ENCODE results near the gene RPS10.

RPS10 gene
- long read RNA-seq, transcript RPS10-209 (6 exons, 588 nt) = major isoform, 552 of 588 reads
- long read RNA-seq, partial matches to known transcripts = 27 of 588 reads
- long read RNA-seq, other reads (novel, unspliced or antisense) = 5 of 588 reads

DNA sequence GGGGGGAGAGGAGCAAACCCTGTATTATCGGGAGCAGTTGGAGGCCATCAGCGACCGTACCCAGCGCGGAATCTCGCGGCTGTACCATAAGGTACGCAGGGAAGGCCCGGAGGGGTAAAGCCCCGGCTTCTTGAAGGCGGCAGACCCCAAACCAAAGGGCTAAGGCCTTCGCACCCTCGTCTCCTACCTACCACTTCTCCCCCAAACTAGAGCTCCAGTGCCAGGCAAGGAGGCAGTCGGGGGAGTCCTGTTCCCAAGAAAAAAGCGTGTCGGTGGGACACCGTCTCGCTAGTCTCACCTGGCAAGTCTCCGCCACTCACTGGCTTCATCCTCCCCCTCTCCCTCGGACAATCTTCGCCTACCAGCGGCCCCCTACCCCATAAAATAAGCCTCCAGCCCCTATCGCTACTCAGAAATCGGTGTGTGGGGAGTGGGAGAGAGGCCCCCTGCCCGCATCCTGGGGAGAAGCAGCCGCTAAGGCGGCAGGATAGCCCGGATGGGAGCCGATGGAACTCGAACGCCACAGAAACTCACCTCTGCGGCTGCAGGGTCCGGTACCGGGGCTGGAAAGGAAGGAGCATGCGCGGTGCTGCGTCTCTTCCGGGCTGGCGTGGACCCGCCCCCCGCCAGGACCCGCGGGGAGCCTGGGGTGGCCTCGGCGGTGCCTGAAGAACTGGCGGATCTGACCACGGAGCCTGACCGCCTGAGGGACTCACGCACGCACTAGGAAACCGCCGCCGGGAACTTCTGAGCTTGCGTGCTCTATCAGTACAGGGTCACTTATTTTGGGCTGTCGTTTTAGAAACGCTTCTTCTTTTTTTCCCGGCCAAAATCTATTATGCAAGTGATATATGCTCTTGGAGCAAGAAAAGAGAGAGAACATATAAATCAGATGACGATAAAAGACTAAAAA is at the start of gene RPS10:
RPS10 (minus strand) TSS at position 572 of the 913 bp plus-strand sequence. CDS start 848 bp downstream, outside the sequence.
- DNase-seq (ENCODE audit: low read depth in 1 of 2, low spot score in 1 of 2) = peak; percentile 89 to 95
- 0 out of 2 replicates have a peak, but pooled peaks have one; percentile 9 for TF ChIP-seq SPI1 (IDR thresholded peaks at IDR 0.05; ENCODE audit: borderline replicate concordance, low read depth)
- TF ChIP-seq, protein P1, sequence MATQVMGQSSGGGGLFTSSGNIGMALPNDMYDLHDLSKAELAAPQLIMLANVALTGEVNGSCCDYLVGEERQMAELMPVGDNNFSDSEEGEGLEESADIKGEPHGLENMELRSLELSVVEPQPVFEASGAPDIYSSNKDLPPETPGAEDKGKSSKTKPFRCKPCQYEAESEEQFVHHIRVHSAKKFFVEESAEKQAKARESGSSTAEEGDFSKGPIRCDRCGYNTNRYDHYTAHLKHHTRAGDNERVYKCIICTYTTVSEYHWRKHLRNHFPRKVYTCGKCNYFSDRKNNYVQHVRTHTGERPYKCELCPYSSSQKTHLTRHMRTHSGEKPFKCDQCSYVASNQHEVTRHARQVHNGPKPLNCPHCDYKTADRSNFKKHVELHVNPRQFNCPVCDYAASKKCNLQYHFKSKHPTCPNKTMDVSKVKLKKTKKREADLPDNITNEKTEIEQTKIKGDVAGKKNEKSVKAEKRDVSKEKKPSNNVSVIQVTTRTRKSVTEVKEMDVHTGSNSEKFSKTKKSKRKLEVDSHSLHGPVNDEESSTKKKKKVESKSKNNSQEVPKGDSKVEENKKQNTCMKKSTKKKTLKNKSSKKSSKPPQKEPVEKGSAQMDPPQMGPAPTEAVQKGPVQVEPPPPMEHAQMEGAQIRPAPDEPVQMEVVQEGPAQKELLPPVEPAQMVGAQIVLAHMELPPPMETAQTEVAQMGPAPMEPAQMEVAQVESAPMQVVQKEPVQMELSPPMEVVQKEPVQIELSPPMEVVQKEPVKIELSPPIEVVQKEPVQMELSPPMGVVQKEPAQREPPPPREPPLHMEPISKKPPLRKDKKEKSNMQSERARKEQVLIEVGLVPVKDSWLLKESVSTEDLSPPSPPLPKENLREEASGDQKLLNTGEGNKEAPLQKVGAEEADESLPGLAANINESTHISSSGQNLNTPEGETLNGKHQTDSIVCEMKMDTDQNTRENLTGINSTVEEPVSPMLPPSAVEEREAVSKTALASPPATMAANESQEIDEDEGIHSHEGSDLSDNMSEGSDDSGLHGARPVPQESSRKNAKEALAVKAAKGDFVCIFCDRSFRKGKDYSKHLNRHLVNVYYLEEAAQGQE (IDR thresholded peaks at IDR 0.05; ENCODE audit: insufficient replicate concordance, low read depth) = peak; percentile 78
- TF ChIP-seq, protein P2, sequence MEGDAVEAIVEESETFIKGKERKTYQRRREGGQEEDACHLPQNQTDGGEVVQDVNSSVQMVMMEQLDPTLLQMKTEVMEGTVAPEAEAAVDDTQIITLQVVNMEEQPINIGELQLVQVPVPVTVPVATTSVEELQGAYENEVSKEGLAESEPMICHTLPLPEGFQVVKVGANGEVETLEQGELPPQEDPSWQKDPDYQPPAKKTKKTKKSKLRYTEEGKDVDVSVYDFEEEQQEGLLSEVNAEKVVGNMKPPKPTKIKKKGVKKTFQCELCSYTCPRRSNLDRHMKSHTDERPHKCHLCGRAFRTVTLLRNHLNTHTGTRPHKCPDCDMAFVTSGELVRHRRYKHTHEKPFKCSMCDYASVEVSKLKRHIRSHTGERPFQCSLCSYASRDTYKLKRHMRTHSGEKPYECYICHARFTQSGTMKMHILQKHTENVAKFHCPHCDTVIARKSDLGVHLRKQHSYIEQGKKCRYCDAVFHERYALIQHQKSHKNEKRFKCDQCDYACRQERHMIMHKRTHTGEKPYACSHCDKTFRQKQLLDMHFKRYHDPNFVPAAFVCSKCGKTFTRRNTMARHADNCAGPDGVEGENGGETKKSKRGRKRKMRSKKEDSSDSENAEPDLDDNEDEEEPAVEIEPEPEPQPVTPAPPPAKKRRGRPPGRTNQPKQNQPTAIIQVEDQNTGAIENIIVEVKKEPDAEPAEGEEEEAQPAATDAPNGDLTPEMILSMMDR (IDR thresholded peaks at IDR 0.05; ENCODE audit: insufficient read depth, low read length) = no peak
- no peak for TF ChIP-seq GABPA (IDR thresholded peaks at IDR 0.05; ENCODE audit: low read depth)
- TF ChIP-seq POLR2AphosphoS5 (IDR thresholded peaks at IDR 0.05; ENCODE audit: low read depth) = peak; percentile 91
- Histone ChIP-seq H3K27ac (replicated peaks) (peak within 1 kb of the TSS; percentile 91), H3K4me3 (replicated peaks; ENCODE audit: insufficient read depth, low read length) (peak within 1 kb of the TSS; percentile 66), H3K27me3 (ENCODE audit: insufficient read depth, poor library complexity, severe bottlenecking) (no peaks in the 10 kb centered on the region)

DNA sequence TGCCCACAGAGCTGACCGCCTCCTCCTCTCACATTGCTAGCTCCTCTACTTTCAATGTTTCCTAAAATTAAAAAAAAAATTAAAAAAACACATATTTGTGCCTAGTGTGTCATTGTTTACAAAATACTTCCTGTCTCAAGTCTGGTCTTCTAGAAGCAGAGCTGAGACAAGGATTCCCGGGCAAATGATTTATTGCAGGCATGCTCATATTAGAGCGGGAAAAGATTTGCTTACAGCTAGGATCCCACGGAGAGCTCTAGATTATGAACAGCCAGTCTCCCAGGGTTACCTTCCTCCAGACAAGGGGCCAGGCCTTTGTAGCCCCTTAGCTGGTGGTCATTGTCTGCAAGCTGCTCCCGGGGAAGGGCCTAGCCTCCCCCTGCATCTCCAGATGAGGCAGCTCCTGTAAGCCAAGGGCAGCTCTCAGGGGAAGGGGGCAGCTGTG is 49.4 kb upstream of the RPS10 start:
- H3K27me3 ChIP-seq (ENCODE audit: insufficient read depth, poor library complexity, severe bottlenecking) = no peaks in the 10 kb centered on the region
- H3K4me3 ChIP-seq (replicated peaks; ENCODE audit: insufficient read depth, low read length) = no peak overlapping the region
- TF ChIP-seq, protein P1 (IDR thresholded peaks at IDR 0.05; ENCODE audit: insufficient replicate concordance, low read depth) = no peak
- TF ChIP-seq SPI1 (IDR thresholded peaks at IDR 0.05; ENCODE audit: borderline replicate concordance, low read depth) (no peak), POLR2AphosphoS5 (IDR thresholded peaks at IDR 0.05; ENCODE audit: low read depth) (no peak), GABPA (IDR thresholded peaks at IDR 0.05; ENCODE audit: low read depth) (no peak)
- TF ChIP-seq, protein P2 (IDR thresholded peaks at IDR 0.05; ENCODE audit: insufficient read depth, low read length) = no peak
- H3K27ac ChIP-seq (replicated peaks) = no peak overlapping the region
- no peak for DNase-seq (ENCODE audit: low read depth in 1 of 2, low spot score in 1 of 2)

DNA sequence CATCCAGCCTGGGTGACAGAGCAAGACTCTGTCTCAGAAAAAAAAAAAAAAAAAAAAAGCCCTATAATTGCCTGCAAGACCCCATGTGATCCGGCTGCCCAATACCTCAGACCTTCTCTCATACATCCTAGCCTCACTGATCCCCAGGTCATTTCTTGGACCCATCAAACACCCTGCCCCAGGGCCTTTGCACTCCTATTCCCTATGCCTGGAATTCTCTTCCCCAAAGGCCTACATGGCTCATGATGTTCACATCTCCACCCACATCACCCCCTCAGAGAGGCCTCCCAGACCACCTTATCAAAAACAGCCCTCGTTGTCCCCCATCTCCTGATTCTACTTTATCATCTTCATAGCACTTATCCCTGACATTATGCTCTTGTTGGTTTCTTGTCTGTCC is 48.9 kb upstream of the RPS10 start:
- H3K4me3 ChIP-seq (replicated peaks; ENCODE audit: insufficient read depth, low read length) = no peak overlapping the region
- DNase-seq (ENCODE audit: low read depth in 1 of 2, low spot score in 1 of 2) = no peak
- no peaks in the 10 kb centered on the region for H3K27me3 ChIP-seq (ENCODE audit: insufficient read depth, poor library complexity, severe bottlenecking)
- H3K27ac ChIP-seq (replicated peaks) = no peak overlapping the region
- TF ChIP-seq, protein P1 (IDR thresholded peaks at IDR 0.05; ENCODE audit: insufficient replicate concordance, low read depth) = no peak
- TF ChIP-seq GABPA (IDR thresholded peaks at IDR 0.05; ENCODE audit: low read depth) (no peak), SPI1 (IDR thresholded peaks at IDR 0.05; ENCODE audit: borderline replicate concordance, low read depth) (no peak), POLR2AphosphoS5 (IDR thresholded peaks at IDR 0.05; ENCODE audit: low read depth) (no peak)
- TF ChIP-seq, protein P2 (IDR thresholded peaks at IDR 0.05; ENCODE audit: insufficient read depth, low read length) = no peak

All from HL-60 (cell line).